ENCODE measurements around the gene DGKD.

Gene DGKD

DNA sequence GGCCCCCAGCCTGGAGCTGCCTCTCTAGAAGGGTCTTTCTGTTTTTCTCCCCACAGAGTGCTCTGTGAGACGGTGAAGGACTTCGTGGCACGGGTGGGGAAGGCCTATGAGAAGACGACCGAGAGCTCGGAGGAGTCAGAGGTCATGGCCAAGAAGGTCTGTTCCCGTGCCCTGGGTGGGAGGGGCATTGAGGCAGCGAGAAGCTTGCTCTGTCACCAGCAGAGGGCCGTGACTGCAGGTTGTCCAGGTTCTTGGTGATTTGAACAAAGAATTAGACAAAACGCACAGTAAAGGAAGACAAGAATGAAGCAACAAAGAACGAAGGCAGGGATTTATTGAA, 93.9 kb downstream of the DGKD start:
- H3K4me3 ChIP-seq (ENCODE audit: low read length): no peak overlapping the region
- no peak for DNase-seq (ENCODE audit: low read depth)
- TF ChIP-seq, protein P1, sequence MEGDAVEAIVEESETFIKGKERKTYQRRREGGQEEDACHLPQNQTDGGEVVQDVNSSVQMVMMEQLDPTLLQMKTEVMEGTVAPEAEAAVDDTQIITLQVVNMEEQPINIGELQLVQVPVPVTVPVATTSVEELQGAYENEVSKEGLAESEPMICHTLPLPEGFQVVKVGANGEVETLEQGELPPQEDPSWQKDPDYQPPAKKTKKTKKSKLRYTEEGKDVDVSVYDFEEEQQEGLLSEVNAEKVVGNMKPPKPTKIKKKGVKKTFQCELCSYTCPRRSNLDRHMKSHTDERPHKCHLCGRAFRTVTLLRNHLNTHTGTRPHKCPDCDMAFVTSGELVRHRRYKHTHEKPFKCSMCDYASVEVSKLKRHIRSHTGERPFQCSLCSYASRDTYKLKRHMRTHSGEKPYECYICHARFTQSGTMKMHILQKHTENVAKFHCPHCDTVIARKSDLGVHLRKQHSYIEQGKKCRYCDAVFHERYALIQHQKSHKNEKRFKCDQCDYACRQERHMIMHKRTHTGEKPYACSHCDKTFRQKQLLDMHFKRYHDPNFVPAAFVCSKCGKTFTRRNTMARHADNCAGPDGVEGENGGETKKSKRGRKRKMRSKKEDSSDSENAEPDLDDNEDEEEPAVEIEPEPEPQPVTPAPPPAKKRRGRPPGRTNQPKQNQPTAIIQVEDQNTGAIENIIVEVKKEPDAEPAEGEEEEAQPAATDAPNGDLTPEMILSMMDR (conservative IDR thresholded peaks at IDR 0.05; ENCODE audit: low read depth, low read length): peak; percentile 42

DNA sequence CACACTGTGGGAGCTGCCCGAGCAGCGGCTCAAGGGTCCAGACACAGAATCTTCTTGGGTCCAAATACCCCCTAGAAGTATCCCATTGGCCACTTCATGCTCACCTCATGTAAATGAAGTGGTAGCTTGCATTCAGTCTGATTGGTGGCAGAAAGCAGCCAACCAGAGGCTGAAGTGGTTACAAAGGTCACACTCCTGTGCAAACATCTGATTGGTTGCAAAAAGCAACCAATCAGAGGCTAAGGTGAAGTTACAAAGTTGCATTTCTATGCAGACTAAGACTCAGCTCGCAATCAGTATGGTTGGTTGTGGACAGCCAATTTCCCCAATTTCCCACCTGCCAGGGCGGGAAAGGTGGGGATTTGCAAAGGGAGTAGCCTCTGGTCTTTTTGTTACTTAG, 94.3 kb downstream of the DGKD start:
- no peak for DNase-seq (ENCODE audit: low read depth)
- H3K4me3 ChIP-seq (ENCODE audit: low read length): no peak overlapping the region
- TF ChIP-seq, protein P1 (conservative IDR thresholded peaks at IDR 0.05; ENCODE audit: low read depth, low read length): no peak

DNA sequence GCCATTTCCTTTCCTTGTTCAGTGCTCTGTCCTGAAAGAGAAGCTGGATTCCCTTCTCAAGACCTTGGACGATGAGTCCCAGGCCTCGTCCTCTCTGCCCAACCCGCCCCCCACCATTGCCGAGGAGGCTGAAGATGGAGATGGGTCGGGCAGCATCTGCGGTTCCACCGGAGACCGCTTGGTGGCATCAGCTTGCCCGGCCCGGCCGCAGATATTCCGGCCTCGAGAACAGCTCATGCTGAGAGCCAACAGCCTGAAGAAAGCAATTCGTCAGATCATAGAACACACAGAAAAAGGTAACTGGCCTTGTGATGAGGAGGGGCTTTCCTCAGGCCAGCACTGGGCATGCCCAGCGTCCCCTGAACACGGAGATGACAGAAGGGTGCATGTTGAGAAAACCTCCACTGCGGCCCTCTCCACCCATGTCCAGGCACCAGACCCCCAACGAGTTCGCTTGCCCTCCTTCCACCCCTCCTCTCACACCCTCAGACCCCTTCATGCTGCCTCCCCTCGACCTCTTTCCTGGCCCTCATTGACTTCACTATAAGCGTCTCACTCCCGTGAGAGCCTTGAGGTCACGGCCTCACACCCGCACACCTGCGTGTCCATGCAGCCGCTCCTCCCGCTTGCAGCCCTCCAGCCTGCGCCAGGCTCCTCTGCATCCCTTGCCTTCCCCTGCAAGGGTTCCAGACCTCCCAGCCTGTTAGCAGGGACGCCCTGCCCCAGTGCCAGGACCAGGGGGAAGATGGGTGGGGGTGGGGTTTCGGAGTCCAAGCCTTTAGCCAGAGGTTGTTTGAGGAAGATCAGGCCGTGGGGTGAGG, 95.0 kb downstream of the DGKD start:
- no peak for DNase-seq (ENCODE audit: low read depth)
- H3K4me3 ChIP-seq (ENCODE audit: low read length): no peak overlapping the region
- TF ChIP-seq, protein P1 (conservative IDR thresholded peaks at IDR 0.05; ENCODE audit: low read depth, low read length): peak; percentile 83

DNA sequence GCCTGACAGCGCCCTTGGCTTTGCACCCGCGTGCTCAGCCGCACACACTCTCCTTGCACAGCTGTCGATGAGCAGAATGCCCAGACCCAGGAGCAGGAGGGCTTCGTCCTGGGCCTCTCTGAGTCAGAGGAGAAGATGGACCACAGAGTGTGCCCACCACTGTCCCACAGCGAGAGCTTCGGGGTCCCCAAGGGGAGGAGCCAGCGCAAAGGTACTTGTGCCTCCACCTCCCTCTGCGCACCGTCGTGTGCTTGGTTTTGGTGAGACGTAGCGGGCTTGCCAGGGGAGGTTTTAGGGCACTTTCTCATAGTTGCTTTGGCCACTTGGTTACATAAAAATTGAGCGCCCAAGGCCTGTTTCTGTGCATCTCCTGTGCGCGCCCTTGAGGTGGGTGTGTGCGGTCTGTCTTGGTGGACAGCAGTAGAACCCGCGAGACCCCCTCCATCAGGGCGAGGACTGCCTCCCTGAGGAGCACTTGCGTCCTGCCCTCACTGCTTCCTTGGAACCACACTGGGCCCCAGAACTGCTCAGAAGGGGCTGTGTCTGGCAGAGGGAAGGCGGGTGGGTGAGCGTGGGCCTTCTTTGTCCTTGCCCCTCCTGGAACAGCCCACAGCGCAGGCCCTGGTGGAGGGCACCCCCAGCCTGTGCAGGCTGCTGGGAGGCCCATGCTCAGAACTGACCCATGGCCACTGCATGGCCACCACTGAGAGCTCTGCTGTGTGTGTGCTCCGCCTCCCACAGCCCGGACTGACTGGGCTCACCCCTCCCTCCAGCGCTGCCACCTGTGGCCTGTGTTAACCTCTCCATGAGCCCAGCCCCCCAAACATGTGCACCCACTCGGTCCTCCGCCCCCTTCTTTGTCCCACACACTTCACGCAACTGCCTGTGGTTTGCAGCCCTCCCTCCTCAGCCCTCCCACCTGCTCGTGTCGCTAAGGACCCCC, 95.9 kb downstream of the DGKD start:
- no peak for DNase-seq (ENCODE audit: low read depth)
- H3K4me3 ChIP-seq (ENCODE audit: low read length): no peak overlapping the region
- TF ChIP-seq, protein P1 (conservative IDR thresholded peaks at IDR 0.05; ENCODE audit: low read depth, low read length): no peak

DNA sequence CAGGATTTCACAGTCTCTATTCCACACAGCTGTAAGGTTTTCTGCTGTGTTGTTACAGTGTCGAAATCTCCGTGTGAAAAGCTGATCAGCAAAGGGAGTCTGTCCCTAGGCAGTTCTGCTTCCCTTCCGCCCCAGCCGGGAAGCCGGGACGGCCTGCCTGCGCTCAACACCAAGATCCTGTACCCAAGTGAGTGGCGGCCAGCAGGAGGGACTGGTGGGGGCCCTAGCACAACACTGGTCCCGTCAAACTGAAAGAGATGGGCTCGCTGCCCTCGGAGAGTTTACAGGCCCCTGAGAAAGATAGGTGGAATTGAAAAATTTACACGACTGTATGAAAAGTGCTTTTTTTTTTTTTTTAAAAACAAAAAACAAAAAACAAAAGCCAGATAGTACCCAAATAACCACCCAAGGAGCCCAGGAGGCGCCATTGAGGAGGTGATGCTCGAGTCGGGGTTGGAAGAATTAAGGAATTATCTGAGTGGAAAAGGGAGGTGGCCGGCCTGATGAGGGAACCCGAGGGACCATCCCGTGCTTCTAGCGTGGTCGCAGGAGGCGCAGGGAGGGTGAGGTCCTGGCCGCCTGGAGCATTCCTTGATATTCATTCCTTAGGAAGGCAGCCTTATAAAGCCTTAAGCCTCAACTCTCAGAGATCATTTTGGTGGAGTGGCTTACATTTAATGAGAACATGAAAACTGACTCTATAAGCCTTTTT, 96.7 kb downstream of the DGKD start:
- no peak for DNase-seq (ENCODE audit: low read depth)
- TF ChIP-seq, protein P1 (conservative IDR thresholded peaks at IDR 0.05; ENCODE audit: low read depth, low read length): no peak

DNA sequence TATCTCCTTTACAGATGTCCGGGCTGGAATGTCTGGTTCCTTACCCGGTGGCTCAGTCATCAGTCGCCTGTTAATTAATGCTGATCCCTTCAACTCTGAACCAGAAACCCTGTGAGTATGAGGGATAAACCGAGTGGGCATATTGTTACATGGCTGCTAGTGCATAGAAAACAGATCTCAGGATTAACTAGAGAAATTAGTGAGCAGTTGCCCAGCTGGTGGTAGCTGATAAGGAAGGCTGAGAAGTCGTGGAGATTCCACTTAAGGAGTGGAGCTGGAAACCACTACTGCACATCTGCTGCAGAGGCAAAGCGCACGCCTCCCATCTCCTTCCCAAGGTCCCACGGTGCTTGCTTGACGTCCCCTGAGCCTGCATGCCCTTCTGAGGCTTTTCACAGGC, 97.7 kb downstream of the DGKD start:
- DNase-seq (ENCODE audit: low read depth): no peak
- TF ChIP-seq, protein P1 (conservative IDR thresholded peaks at IDR 0.05; ENCODE audit: low read depth, low read length): no peak
- H3K4me3 ChIP-seq (ENCODE audit: low read length): no peak overlapping the region

More for the DNA sequence above, 96.7 kb downstream of the DGKD start:
- no peak overlapping the region for H3K4me3 ChIP-seq (ENCODE audit: low read length)
